ENCODE data around the gene RHEBL1. TPM values are rescaled to one million over a fixed set of nuclear protein-coding genes. Genes with fewer than 3 reads are reported as not detected.

The RHEBL1 gene
- polyA plus RNA-seq, 3 donors = 0.17 to 0.96 (median 0.50) TPM

GRCh38 chr12:49019443-49020324, 50.1 kb downstream of the RHEBL1 start:
- H3K9me3 ChIP-seq (replicated peaks in 1 of 2; ENCODE audit: control insufficient read depth in 1 of 2, insufficient read depth in 1 of 2, low read length in 2 of 2) = no peaks in the 10 kb centered on the region
- H3K36me3 Mint-ChIP-seq = peaks cover 49 to 59% of the 10 kb centered on the region in 2 donors
- H3K27me3 Mint-ChIP-seq (ENCODE audit: low read depth in 3 of 3) = peaks cover 0 to 4% (median 0%) of the 10 kb centered on the region in 3 donors
- WGBS (ENCODE audit: insufficient coverage) = 11% methylated on average over 3 of the region's 10 CpGs
- peaks cover 39% of the 10 kb centered on the region for H3K79me2 ChIP-seq (ENCODE audit: insufficient read depth, low read length)
- intact Hi-C loops (cut with micrococcal nuclease) = loop anchor here (5.0 kb wide), 1 partner anchor 38 kb away; no protein-coding TSS in a partner anchor
- peaks cover 29% of the 10 kb centered on the region for H3K4me1 Mint-ChIP-seq
- H3K27ac ChIP-seq (ENCODE audit: low read depth in 1 of 2, low read length in 2 of 2) = peak overlapping the region; percentile 94 to 100
- H3K9ac ChIP-seq (ENCODE audit: insufficient read depth, low read length, poor library complexity, severe bottlenecking) = peak overlapping the region; percentile 97
- H3K4me2 ChIP-seq (replicated peaks; ENCODE audit: extremely low read depth, low read length, poor library complexity, severe bottlenecking) = peak overlapping the region; percentile 98
- peak overlapping the region; percentile 98 to 100 (median 99) for H3K27ac Mint-ChIP-seq
- peak; percentile 77 to 83 (median 79) for DNase-seq
- H3K27me3 ChIP-seq (ENCODE audit: control insufficient read depth in 2 of 2, insufficient read depth in 2 of 2, low read length in 2 of 2) = no peaks in the 10 kb centered on the region
- H2AFZ ChIP-seq (ENCODE audit: insufficient read depth, low read depth, low read length, poor library complexity, severe bottlenecking) = no peak overlapping the region
- H3K4me3 ChIP-seq (replicated peaks in 1 of 3; ENCODE audit: low read depth in 2 of 3, low read length in 3 of 3) = peak overlapping the region in 2 of 3 experiments; percentile 94 to 96
- H3K36me3 ChIP-seq (replicated peaks in 1 of 2; ENCODE audit: control insufficient read depth in 1 of 2, insufficient read depth in 2 of 2, low read length in 2 of 2) = peaks cover 39 to 41% of the 10 kb centered on the region in 2 donors
- peak overlapping the region; percentile 89 to 96 for H3K4me3 Mint-ChIP-seq
- peak; percentile 65 for TF ChIP-seq CTCF (IDR thresholded peaks at IDR 0.05)
- H3K9me3 Mint-ChIP-seq = peaks cover 0 to 2% (median 0%) of the 10 kb centered on the region in 7 donors
- peaks cover 13% of the 10 kb centered on the region for H4K20me1 ChIP-seq (ENCODE audit: insufficient read depth, low read length)
- peaks cover 25 to 28% of the 10 kb centered on the region in 2 donors for H3K4me1 ChIP-seq (ENCODE audit: control insufficient read depth in 1 of 2, insufficient read depth in 2 of 2, low read length in 2 of 2)

- H3K27ac Mint-ChIP-seq = peak overlapping the region; percentile 98 to 100 (median 99)
- intact Hi-C loops (cut with micrococcal nuclease) = loop anchor here (5.0 kb wide), 1 partner anchor 38 kb away; no protein-coding TSS in a partner anchor
- H3K4me1 ChIP-seq (ENCODE audit: control insufficient read depth in 1 of 2, insufficient read depth in 2 of 2, low read length in 2 of 2) = peaks cover 25 to 28% of the 10 kb centered on the region in 2 donors
- TF ChIP-seq CTCF (IDR thresholded peaks at IDR 0.05) = no peak
- peaks cover 43 to 53% of the 10 kb centered on the region in 2 donors for H3K36me3 Mint-ChIP-seq
- no peak for DNase-seq
- H3K79me2 ChIP-seq (ENCODE audit: insufficient read depth, low read length) = peaks cover 42% of the 10 kb centered on the region
- H3K27ac ChIP-seq (ENCODE audit: low read depth in 1 of 2, low read length in 2 of 2) = peak overlapping the region; percentile 94 to 100
- peaks cover 29% of the 10 kb centered on the region for H3K4me1 Mint-ChIP-seq
- H2AFZ ChIP-seq (ENCODE audit: insufficient read depth, low read depth, low read length, poor library complexity, severe bottlenecking) = no peak overlapping the region
- WGBS (ENCODE audit: insufficient coverage) = no CpG with 5 or more reads among the region's 8 CpGs
- peak overlapping the region; percentile 41 to 96 (median 94) for H3K4me3 ChIP-seq (replicated peaks in 1 of 3; ENCODE audit: low read depth in 2 of 3, low read length in 3 of 3)
- H3K9me3 Mint-ChIP-seq = peaks cover 0 to 2% (median 0%) of the 10 kb centered on the region in 7 donors
- H3K4me2 ChIP-seq (replicated peaks; ENCODE audit: extremely low read depth, low read length, poor library complexity, severe bottlenecking) = peak overlapping the region; percentile 98
- H3K27me3 ChIP-seq (ENCODE audit: control insufficient read depth in 2 of 2, insufficient read depth in 2 of 2, low read length in 2 of 2) = no peaks in the 10 kb centered on the region
- peak overlapping the region; percentile 97 for H3K9ac ChIP-seq (ENCODE audit: insufficient read depth, low read length, poor library complexity, severe bottlenecking)
- H4K20me1 ChIP-seq (ENCODE audit: insufficient read depth, low read length) = peaks cover 12% of the 10 kb centered on the region
- peaks cover 0 to 4% (median 0%) of the 10 kb centered on the region in 3 donors for H3K27me3 Mint-ChIP-seq (ENCODE audit: low read depth in 3 of 3)
- no peaks in the 10 kb centered on the region for H3K9me3 ChIP-seq (replicated peaks in 1 of 2; ENCODE audit: control insufficient read depth in 1 of 2, insufficient read depth in 1 of 2, low read length in 2 of 2)
- peak overlapping the region; percentile 89 to 96 for H3K4me3 Mint-ChIP-seq
- peaks cover 32 to 35% of the 10 kb centered on the region in 2 donors for H3K36me3 ChIP-seq (replicated peaks in 1 of 2; ENCODE audit: control insufficient read depth in 1 of 2, insufficient read depth in 2 of 2, low read length in 2 of 2)
These were observed 50.7 kb downstream of the RHEBL1 start for GRCh38 chr12:49019120-49019430.
